ENCODE measurements around the gene ZFAND2B. TPM values are rescaled to one million over a fixed set of nuclear protein-coding genes. Genes with fewer than 3 reads are reported as not detected.

ZFAND2B gene
- total RNA-seq, 2 experiments from 2014 or later: 51.4 to 56.7 TPM

DNA sequence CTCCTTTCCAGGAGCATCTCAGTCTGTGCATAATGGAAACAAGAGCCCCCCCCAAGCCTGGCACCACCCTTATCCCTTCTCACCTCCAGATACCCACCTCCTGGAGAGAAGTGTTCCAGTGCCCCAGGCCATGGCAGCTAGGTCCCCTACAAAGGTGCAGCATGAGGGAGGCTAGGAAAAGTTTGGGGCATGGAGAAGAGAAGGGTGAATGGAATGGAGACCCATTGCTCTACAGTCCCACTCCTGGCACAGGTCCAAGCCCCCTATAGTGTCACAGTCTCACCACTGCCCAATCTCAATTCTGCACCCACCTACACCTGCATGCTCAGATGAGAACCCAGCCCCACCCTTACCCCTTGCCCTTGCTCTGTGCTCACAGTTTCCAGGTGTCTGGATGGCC is 37.6 kb upstream of the ZFAND2B start:
- DNase-seq: no peak
- ChIA-PET CTCF (interaction anchor here (0.7 kb wide), 1 partner anchor 27 kb away, joined by 4 read pairs; no protein-coding TSS in a partner anchor), POLR2A (interaction anchor here (0.8 kb wide), 1 partner anchor 84 kb away, joined by 3 read pairs; no protein-coding TSS in a partner anchor)
- no peak overlapping the region for H3K27ac Mint-ChIP-seq
- H3K4me3 Mint-ChIP-seq: no peak overlapping the region
- no peaks in the 10 kb centered on the region for H3K27me3 Mint-ChIP-seq
- no peaks in the 10 kb centered on the region for H3K9me3 Mint-ChIP-seq
- peaks cover 32% of the 10 kb centered on the region for H3K36me3 Mint-ChIP-seq (ENCODE audit: low read depth)
- H3K4me1 Mint-ChIP-seq: peaks cover 20% of the 10 kb centered on the region

DNA sequence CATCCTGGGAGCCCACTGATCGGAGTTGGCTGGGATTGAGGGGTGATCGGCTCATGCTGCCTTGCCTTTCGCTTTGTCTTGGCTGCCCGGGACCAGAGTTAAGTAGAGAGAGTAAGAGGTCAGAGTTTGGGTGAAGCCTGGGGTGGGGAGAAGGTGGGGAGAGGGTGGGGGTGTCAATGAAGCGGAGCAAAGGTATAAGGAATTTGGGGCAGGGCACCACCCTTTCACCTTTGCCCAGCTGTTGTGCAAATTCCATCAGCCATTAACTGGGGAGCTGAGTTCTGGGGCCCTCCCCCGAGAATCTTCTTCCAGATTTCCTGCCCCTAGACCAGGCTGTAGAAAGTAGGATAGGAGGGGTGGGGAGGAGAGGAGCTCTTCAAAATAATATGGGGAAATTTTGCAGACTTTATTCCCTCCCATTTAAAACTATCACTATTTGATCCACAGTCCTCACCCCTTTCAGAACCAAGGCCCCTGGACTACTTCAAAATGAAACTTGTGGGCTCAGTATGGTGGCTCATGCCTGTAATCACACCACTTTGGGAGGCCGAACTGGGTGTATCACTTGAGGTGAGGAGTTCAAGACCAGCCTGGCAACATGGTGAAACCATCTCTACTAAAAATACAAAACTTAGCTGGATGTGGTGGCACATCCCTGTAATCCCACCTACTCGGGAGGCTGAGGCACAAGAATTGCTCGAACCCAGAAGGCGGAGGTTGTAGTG is 36.5 kb upstream of the ZFAND2B start, which contains the start of gene SLC23A3:
Gene SLC23A3, minus strand, starts transcription at position 100 of the 725 bp plus-strand sequence. Its CDS starts 45 bp downstream, at position 55.
- CTCF ChIA-PET: interaction anchor here (1.5 to 2.9 kb wide), 12 partner anchors 10 to 130 kb away, joined by 4 to 14 read pairs (median 6); partner anchors contain the start of genes DNAJB2, NHEJ1 and ZFAND2B
- Mint-ChIP-seq H3K27ac (no peak within 1 kb of the TSS), H3K27me3 (no peaks in the 10 kb centered on the region)

DNA sequence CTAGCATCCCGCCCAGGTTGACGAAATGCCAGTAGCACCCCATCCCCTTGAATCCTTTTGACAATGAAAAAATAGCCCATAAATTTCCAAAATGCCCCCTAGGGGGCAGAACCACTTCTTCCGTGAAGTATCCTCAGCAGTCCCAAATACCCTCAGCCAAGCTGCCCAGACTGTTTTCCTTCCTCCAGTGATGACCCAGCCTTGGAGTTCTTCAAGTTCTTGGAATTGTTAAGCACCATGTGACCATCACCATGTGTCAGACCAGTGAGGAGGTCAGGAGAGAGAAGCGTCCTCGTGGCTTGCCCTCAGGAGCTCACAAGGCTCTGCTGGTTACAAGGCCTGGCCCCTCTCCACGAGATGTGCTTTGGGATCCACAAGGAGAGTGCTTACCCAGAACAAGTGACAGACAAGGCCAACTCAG is 35.3 kb upstream of the ZFAND2B start:
- Mint-ChIP-seq H3K27ac (no peak overlapping the region), H3K9me3 (no peaks in the 10 kb centered on the region), H3K4me3 (no peak overlapping the region), H3K36me3 (ENCODE audit: low read depth) (peaks cover 44% of the 10 kb centered on the region), H3K27me3 (no peaks in the 10 kb centered on the region), H3K4me1 (peaks cover 42% of the 10 kb centered on the region)
- DNase-seq: peak; percentile 24
- CTCF ChIA-PET: interaction anchor here (1.0 to 2.9 kb wide), 18 partner anchors 8 to 129 kb away, joined by 3 to 14 read pairs (median 6); partner anchors contain the start of genes DNAJB2, NHEJ1 and ZFAND2B
- POLR2A ChIA-PET: interaction anchor here (0.8 to 1.6 kb wide), 7 partner anchors 12 to 76 kb away, joined by 3 to 10 read pairs (median 3); partner anchors contain the start of gene ZFAND2B

More for the DNA sequence above, 36.5 kb upstream of the ZFAND2B start, which contains the start of gene SLC23A3:
- DNase-seq: no peak
- H3K4me1 Mint-ChIP-seq: peaks cover 31% of the 10 kb centered on the region
- POLR2A ChIA-PET: interaction anchor here (0.8 to 1.6 kb wide), 6 partner anchors 11 to 83 kb away, joined by 3 to 10 read pairs (median 3); partner anchors contain the start of genes TUBA4A, TUBA4B and ZFAND2B
- peaks cover 42% of the 10 kb centered on the region for H3K36me3 Mint-ChIP-seq (ENCODE audit: low read depth)
- no peak within 1 kb of the TSS for H3K4me3 Mint-ChIP-seq
- H3K9me3 Mint-ChIP-seq: no peaks in the 10 kb centered on the region

- POLR2A ChIA-PET: interaction anchor here (0.8 to 12.0 kb wide), 4 partner anchors 35 to 106 kb away, joined by 3 to 160 read pairs (median 34); partner anchors contain the start of genes DNAJB2, TUBA4A, TUBA4B and ZFAND2B
- H3K36me3 Mint-ChIP-seq (ENCODE audit: low read depth): peaks cover 40% of the 10 kb centered on the region
Measured at GRCh38 chr2:219172231-219173154, 34.1 kb upstream of the ZFAND2B start.

DNA sequence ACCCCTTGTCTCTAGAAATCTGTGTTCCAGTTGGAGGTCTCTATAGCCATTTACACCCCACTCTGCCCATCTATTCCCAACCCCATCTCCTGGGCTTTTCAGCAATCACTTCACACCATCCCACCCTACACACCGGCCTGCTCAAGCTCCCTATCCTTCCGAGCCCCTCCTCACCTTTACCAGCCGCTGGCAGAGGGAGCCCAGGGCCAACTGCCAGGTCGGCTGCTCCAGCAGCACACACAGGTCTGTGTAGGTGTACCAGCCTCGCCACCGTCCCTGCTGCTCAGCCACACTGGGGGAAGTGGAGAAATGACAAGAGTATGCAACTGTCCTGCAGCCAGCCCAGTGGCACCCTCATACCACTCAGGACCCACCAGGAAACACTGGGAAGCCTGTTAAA is 33.4 kb upstream of the ZFAND2B start:
- peaks cover 46% of the 10 kb centered on the region for H3K4me1 Mint-ChIP-seq
- peak overlapping the region; percentile 31 for H3K27ac Mint-ChIP-seq
- no peak for DNase-seq
- POLR2A ChIA-PET: interaction anchor here (1.2 to 12.0 kb wide), 4 partner anchors 35 to 106 kb away, joined by 3 to 160 read pairs (median 35); partner anchors contain the start of genes DNAJB2, GLB1L, STK16 and TUBA4A
- H3K4me3 Mint-ChIP-seq: no peak overlapping the region
- H3K36me3 Mint-ChIP-seq (ENCODE audit: low read depth): peaks cover 40% of the 10 kb centered on the region
- no peaks in the 10 kb centered on the region for H3K9me3 Mint-ChIP-seq
- no peaks in the 10 kb centered on the region for H3K27me3 Mint-ChIP-seq
- CTCF ChIA-PET: interaction anchor here (1.1 to 1.5 kb wide), 4 partner anchors 12 to 106 kb away, joined by 3 to 6 read pairs (median 4); partner anchors contain the start of gene DNAJB2

More at GRCh38 chr2:219172231-219173154, 34.1 kb upstream of the ZFAND2B start:
- CTCF ChIA-PET: interaction anchor here (0.7 to 2.9 kb wide), 13 partner anchors 9 to 122 kb away, joined by 3 to 14 read pairs (median 4); partner anchors contain the start of gene DNAJB2
- no peak overlapping the region for H3K4me3 Mint-ChIP-seq
- H3K27me3 Mint-ChIP-seq: no peaks in the 10 kb centered on the region
- DNase-seq: no peak
- H3K27ac Mint-ChIP-seq: peak overlapping the region; percentile 45
- peaks cover 45% of the 10 kb centered on the region for H3K4me1 Mint-ChIP-seq
- H3K9me3 Mint-ChIP-seq: no peaks in the 10 kb centered on the region

DNA sequence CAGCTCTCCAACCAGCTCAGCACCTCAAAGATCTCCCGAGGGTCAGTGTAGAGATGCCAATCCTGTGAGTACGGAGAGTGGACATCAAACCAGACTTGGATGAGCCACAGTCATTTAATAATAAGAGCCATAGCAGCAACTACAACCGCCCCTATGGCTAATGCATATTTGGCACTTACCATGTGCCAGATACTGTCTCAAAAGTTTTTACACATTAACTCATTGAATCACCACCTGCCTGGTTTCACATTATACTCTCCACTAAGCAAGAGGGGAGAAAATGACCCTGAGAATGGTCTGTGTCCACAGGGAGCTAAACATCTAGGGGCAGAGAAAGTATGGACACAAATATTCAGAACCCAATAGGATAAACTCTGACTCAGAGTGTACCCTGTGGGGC is 32.4 kb upstream of the ZFAND2B start:
- Mint-ChIP-seq H3K27ac (peak overlapping the region; percentile 12), H3K4me3 (peak overlapping the region; percentile 16), H3K4me1 (peaks cover 51% of the 10 kb centered on the region), H3K9me3 (no peaks in the 10 kb centered on the region), H3K27me3 (no peaks in the 10 kb centered on the region), H3K36me3 (ENCODE audit: low read depth) (peaks cover 47% of the 10 kb centered on the region)
- no peak for DNase-seq
- POLR2A ChIA-PET: interaction anchor here (1.3 to 12.0 kb wide), 5 partner anchors 9 to 79 kb away, joined by 3 to 160 read pairs (median 4); partner anchors contain the start of genes GLB1L, STK16, TUBA4A and TUBA4B
- CTCF ChIA-PET: interaction anchor here (0.7 to 3.9 kb wide), 4 partner anchors 14 to 105 kb away, joined by 3 to 25 read pairs (median 4); partner anchors contain the start of genes DNAJB2 and NHEJ1

DNA sequence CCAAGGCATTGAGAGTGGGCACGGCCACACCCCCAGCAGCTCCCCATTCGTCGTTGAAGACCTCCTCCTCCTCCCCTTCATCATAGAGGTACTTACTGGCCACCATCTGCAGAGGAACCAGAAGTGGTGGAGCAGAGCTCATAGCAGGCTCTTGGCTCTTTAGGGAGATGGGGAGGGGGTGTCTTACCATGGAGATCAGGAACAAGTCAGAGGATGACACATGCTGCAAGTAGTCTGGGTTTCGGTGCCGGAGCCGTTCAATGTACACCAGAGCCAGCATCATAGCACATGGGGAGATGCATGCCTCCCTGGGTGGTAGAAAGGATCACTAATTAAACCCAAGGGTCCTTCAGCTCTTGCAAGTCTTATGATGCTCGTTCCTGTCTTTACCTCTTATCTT is 31.8 kb upstream of the ZFAND2B start:
- peak overlapping the region; percentile 12 for H3K27ac Mint-ChIP-seq
- peaks cover 51% of the 10 kb centered on the region for H3K36me3 Mint-ChIP-seq (ENCODE audit: low read depth)
- H3K27me3 Mint-ChIP-seq: no peaks in the 10 kb centered on the region
- H3K4me3 Mint-ChIP-seq: peak overlapping the region; percentile 81
- no peak for DNase-seq
- peaks cover 57% of the 10 kb centered on the region for H3K4me1 Mint-ChIP-seq
- ChIA-PET CTCF (interaction anchor here (1.2 to 3.9 kb wide), 6 partner anchors 15 to 195 kb away, joined by 3 to 26 read pairs (median 8); partner anchors contain the start of genes NHEJ1 and TUBA4A), POLR2A (interaction anchor here (1.3 to 12.0 kb wide), 9 partner anchors 8 to 120 kb away, joined by 3 to 160 read pairs (median 17); partner anchors contain the start of genes DNAJB2, GLB1L, STK16 and TUBA4A)
- no peaks in the 10 kb centered on the region for H3K9me3 Mint-ChIP-seq

GRCh38 chr2:219175486-219175885 is 31.1 kb upstream of the ZFAND2B start:
- H3K36me3 Mint-ChIP-seq (ENCODE audit: low read depth): peaks cover 57% of the 10 kb centered on the region
- DNase-seq: no peak
- peaks cover 61% of the 10 kb centered on the region for H3K4me1 Mint-ChIP-seq
- CTCF ChIA-PET: interaction anchor here (0.8 to 3.9 kb wide), 13 partner anchors 12 to 195 kb away, joined by 3 to 26 read pairs (median 5); partner anchors contain the start of genes DNAJB2, GLB1L, NHEJ1 and STK16
- peak overlapping the region; percentile 99 for H3K27ac Mint-ChIP-seq
- peak overlapping the region; percentile 81 for H3K4me3 Mint-ChIP-seq
- H3K9me3 Mint-ChIP-seq: no peaks in the 10 kb centered on the region
- no peaks in the 10 kb centered on the region for H3K27me3 Mint-ChIP-seq
- POLR2A ChIA-PET: interaction anchor here (1.7 to 12.0 kb wide), 12 partner anchors 10 to 120 kb away, joined by 4 to 160 read pairs (median 26); partner anchors contain the start of genes ABCB6, ANKZF1, ATG9A and DNAJB2

DNA sequence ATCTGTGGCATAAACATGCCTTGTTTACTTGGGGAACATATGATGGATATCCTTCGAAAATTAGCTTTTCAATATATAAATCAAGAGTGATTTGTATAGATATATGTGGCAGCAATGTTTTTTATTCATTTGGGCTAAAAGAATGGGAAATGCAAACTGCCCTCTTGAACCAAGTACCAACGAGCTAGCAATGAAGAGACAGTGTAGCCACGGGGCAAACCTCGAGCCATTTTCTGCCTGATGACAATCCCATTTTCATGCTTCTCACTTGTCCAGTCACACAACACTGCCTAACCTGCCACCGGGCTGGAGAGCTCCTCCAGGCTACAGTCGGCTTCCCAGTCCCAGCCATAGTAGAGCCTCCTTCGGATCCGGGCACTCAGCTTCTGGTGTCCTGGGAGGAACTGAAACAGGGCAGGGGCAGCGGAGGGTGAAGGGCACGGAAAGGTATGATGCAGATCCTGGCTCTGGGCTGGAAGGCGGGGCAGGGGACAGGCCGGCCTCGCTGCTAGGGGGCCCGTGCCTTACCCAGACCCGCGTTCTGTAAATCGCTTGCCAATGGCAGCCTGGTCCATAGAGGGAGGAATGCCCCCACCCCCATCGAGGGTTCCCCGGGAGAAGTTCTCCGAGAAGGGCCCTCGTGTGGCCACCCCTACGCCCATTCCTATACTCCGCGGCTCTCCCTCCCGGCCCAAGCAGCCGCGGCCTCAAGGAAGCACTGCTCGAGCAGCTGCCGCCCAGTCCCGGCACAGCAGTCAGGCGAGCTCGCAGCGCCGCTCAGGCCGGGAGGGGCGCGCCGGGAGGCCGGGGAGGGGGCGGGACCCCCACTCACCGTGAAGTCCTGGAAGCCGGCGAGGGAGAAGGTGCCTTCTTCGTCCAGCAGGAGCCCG is 30.4 kb upstream of the ZFAND2B start:
- CTCF ChIA-PET: interaction anchor here (0.7 to 3.9 kb wide), 17 partner anchors 13 to 196 kb away, joined by 3 to 26 read pairs (median 5); partner anchors contain the start of genes DNAJB2, GLB1L, NHEJ1 and STK16
- H3K27me3 Mint-ChIP-seq: no peaks in the 10 kb centered on the region
- peaks cover 64% of the 10 kb centered on the region for H3K36me3 Mint-ChIP-seq (ENCODE audit: low read depth)
- H3K4me1 Mint-ChIP-seq: peaks cover 63% of the 10 kb centered on the region
- H3K9me3 Mint-ChIP-seq: no peaks in the 10 kb centered on the region
- H3K4me3 Mint-ChIP-seq: peak overlapping the region; percentile 81
- POLR2A ChIA-PET: interaction anchor here (0.6 to 12.0 kb wide), 30 partner anchors 9 to 957 kb away, joined by 3 to 160 read pairs (median 6); partner anchors contain the start of genes ABCB6, ANKZF1, ATG9A and DNAJB2
- peak overlapping the region; percentile 99 for H3K27ac Mint-ChIP-seq
- peak; percentile 43 for DNase-seq

DNA sequence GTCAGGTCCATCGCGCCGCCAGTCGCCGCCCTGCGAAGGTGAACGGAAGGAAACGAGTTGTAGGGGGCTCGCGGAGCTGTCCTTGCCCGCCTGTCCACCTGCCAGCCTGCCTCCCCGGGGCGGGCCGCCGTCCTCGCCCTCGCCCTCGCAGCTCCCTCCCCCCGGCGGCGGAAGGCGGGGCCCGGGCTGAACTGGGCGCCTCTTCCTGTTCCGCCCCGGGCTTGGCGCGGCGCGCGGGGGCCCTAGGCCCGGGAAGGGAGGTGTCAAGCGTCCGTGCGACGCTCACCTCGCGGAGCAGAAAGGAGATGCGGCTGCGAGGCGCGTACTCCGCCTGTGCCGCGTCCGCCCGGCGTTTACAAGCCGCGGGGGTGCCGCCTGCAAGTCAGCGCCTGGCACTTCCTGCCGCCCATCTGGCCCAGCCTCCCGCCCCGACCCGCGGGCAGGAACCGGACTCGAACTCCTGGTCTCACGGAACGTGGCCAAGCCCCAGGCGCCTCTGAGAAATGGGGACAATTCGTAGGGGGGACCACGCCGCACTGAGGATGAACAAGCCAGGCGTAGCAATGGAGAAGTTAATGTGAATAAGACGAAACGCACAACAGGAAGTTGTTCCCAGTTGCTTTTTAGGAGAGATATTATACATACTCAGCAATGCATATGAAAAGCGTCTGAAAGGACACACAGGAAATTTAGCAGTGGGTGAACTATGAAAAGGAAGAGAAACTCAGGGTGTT is 29.6 kb upstream of the ZFAND2B start, which contains the start of gene CNPPD1:
Gene CNPPD1, minus strand, starts transcription at position 108 of the 734 bp plus-strand sequence. Its CDS starts 97 bp downstream, at position 11.
- CTCF ChIA-PET: interaction anchor here (0.7 to 3.9 kb wide), 11 partner anchors 17 to 119 kb away, joined by 3 to 26 read pairs (median 6); partner anchors contain the start of genes GLB1L, NHEJ1, STK16 and ZFAND2B
- Mint-ChIP-seq H3K4me3 (peak within 1 kb of the TSS; percentile 81), H3K4me1 (peaks cover 66% of the 10 kb centered on the region), H3K27ac (peak within 1 kb of the TSS; percentile 99), H3K9me3 (no peaks in the 10 kb centered on the region), H3K36me3 (ENCODE audit: low read depth) (peaks cover 64% of the 10 kb centered on the region), H3K27me3 (no peaks in the 10 kb centered on the region)
- DNase-seq: peak; percentile 92
- POLR2A ChIA-PET: interaction anchor here (0.6 to 12.0 kb wide), 30 partner anchors 8 to 958 kb away, joined by 3 to 160 read pairs (median 6); partner anchors contain the start of genes ABCB6, ANKZF1, ATG9A and DNAJB2

Measured in activated CD4-positive, alpha-beta memory T cell treated with anti-CD3 and anti-CD28 coated beads, Interleukin-2, amount 10 ng/mL, durations not matched to agents 7 days and 5 days (primary cell).